GM08714 (cell line): ENCODE measurements around the gene EEF2KMT.
A peak's percentile ranks its signal among the peaks of the same experiment; 100 is the strongest.

Source experiments
- H3K4me3 ChIP-seq: fragments of 200-500 bp; sonication (Bioruptor generic); 2 replicates; pipeline ENCODE4 v1.5.1; 2014; ENCODE audit warnings: mild to moderate bottlenecking, low read length, inconsistent platforms
- ZNF274 ChIP-seq: IDR thresholded peaks from 2 replicates; pipeline ENCODE4 v1.6.1; 2012; ENCODE audit warnings: mild to moderate bottlenecking, low read depth, low read length

The EEF2KMT gene

GRCh38 chr16:5073279-5073629 lies 24.3 kb downstream of the EEF2KMT start:
- no peak overlapping the region for H3K4me3 ChIP-seq
- no peak for TF ChIP-seq ZNF274

- H3K4me3 ChIP-seq = peak overlapping the region; percentile 70
- TF ChIP-seq ZNF274 = no peak
These were observed 25.0 kb downstream of the EEF2KMT start for GRCh38 chr16:5072334-5073278.

- no peak for TF ChIP-seq ZNF274
- H3K4me3 ChIP-seq = peak within 1 kb of the TSS; percentile 70
These were observed 25.8 kb downstream of the EEF2KMT start, which contains the start of gene ALG1 for GRCh38 chr16:5071681-5072333. TSS of gene ALG1 (plus strand) at chr16:5071843. CDS start at chr16:5071850, 7 bp downstream.

- no peak for TF ChIP-seq ZNF274
- H3K4me3 ChIP-seq = peak overlapping the region; percentile 70; the same call in 1 of the 2 replicates
These were observed 26.3 kb downstream of the EEF2KMT start for GRCh38 chr16:5071341-5071680.

GRCh38 chr16:5070431-5071186 lies 27.0 kb downstream of the EEF2KMT start:
- no peak for TF ChIP-seq ZNF274
- H3K4me3 ChIP-seq = no peak overlapping the region

- TF ChIP-seq ZNF274 = no peak
- H3K4me3 ChIP-seq = no peak overlapping the region
These were observed 27.7 kb downstream of the EEF2KMT start for GRCh38 chr16:5069854-5070253.

GRCh38 chr16:5069048-5069447 lies 28.5 kb downstream of the EEF2KMT start:
- no peak for TF ChIP-seq ZNF274
- no peak overlapping the region for H3K4me3 ChIP-seq

- no peak overlapping the region for H3K4me3 ChIP-seq
- no peak for TF ChIP-seq ZNF274
These were observed 31.1 kb downstream of the EEF2KMT start for GRCh38 chr16:5066511-5066910.

- no peak within 1 kb of the TSS for H3K4me3 ChIP-seq
- TF ChIP-seq ZNF274 = no peak
These were observed 31.8 kb downstream of the EEF2KMT start, which contains the start of gene C16orf89 for GRCh38 chr16:5065813-5066212. TSS of gene C16orf89 (minus strand) at chr16:5065956. CDS start at chr16:5065908, 48 bp downstream.

- no peak overlapping the region for H3K4me3 ChIP-seq
- no peak for TF ChIP-seq ZNF274
These were observed 32.3 kb downstream of the EEF2KMT start for GRCh38 chr16:5065326-5065725.

- TF ChIP-seq ZNF274 = no peak
- no peak overlapping the region for H3K4me3 ChIP-seq
These were observed 32.7 kb downstream of the EEF2KMT start for GRCh38 chr16:5064915-5065314.

GRCh38 chr16:5062790-5063765 lies 34.5 kb downstream of the EEF2KMT start:
- no peak for TF ChIP-seq ZNF274

GRCh38 chr16:5062051-5062450 lies 35.5 kb downstream of the EEF2KMT start:
- no peak for TF ChIP-seq ZNF274
- H3K4me3 ChIP-seq = no peak overlapping the region

More at GRCh38 chr16:5062790-5063765, 34.5 kb downstream of the EEF2KMT start:
- H3K4me3 ChIP-seq = no peak overlapping the region
